ENCODE data around the gene TSR3. TPM values are rescaled to one million over a fixed set of nuclear protein-coding genes. Genes with fewer than 3 reads are reported as not detected.

TSR3 gene
- total RNA-seq, 1 donor from 2014 or later, result 143 TPM

DNA sequence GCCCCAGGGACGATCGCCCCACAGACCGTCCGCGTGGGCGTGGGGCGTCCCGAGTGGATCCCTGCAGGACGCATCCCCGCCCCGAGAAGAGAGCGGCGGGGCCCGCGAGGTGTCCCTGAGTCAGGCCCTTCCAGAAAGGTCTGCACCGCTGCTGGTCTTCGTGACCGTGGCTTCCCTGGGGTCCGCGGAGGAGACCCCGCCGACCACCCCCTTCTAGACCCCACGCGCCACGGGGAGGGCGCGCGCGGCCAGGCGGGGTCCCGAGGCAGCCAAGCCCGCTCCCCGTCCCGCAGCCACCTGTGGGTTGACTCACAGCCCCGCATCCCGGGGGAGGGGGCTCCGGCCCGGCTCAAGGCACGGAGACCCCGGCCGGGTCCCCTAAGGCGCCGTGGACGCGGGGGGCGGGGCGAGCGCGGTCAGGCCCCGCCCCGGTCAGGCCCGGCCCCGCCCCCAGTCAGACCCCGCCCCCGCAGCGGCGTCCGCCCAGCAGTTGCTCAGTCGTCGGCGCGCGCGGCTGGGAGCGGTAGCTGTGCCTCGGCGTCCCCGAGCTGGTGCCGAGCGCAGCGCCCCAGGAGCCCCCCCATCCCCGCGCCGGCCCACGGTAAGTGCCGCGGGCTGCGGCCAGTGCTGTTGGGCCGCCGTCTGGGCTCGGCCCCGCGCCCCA is 18.4 kb downstream of the TSR3 start, which contains the start of gene BAIAP3:
BAIAP3 (plus strand) TSS at position 497 of the 664 bp plus-strand sequence. CDS start 4,905 bp downstream, outside the sequence.
- Histone ChIP-seq H3K36me3 (no peaks in the 10 kb centered on the region), H3K4me1 (peaks cover 3 to 11% of the 10 kb centered on the region in 2 donors), H3K27me3 (peaks cover 29% of the 10 kb centered on the region), H3K4me3 (peak within 1 kb of the TSS; percentile 36 to 55), H3K27ac (no peak within 1 kb of the TSS), H3K9me3 (peaks cover 0 to 4% of the 10 kb centered on the region in 2 donors)
- TF ChIP-seq, protein P1, sequence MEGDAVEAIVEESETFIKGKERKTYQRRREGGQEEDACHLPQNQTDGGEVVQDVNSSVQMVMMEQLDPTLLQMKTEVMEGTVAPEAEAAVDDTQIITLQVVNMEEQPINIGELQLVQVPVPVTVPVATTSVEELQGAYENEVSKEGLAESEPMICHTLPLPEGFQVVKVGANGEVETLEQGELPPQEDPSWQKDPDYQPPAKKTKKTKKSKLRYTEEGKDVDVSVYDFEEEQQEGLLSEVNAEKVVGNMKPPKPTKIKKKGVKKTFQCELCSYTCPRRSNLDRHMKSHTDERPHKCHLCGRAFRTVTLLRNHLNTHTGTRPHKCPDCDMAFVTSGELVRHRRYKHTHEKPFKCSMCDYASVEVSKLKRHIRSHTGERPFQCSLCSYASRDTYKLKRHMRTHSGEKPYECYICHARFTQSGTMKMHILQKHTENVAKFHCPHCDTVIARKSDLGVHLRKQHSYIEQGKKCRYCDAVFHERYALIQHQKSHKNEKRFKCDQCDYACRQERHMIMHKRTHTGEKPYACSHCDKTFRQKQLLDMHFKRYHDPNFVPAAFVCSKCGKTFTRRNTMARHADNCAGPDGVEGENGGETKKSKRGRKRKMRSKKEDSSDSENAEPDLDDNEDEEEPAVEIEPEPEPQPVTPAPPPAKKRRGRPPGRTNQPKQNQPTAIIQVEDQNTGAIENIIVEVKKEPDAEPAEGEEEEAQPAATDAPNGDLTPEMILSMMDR (IDR thresholded peaks at IDR 0.05), result no peak
- no peak for DNase-seq (ENCODE audit: low spot score in 2 of 2)
- intact Hi-C loops (cut with DNase I), result no loop called here

DNA sequence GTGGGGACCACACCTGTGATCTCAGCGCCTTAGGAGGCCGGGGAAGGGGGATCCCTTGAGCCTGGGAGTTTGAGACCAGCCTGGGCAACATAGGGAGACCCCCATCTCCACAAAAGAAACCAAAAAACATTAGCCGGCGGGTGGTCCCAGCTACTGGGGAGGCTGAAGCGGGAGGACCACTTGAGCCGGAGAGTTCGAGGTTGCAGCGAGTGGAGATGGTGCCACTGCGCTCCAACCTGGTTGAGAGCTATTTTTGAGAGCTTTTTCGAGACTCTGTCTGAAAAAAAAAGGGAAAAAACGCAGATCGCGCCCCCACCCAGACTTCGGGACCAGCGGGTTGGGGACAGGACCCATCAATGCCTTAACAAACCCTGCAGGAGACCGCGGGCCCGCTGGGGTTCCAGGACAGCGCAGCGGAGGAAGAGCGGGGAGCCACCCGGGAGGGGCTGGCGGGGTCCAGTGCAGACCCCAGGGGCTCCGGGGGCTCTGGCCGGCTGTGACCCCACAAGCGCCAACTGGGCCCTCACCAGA is 19.0 kb downstream of the TSR3 start:
- peaks cover 3 to 11% of the 10 kb centered on the region in 2 donors for H3K4me1 ChIP-seq
- peaks cover 29% of the 10 kb centered on the region for H3K27me3 ChIP-seq
- no peak for DNase-seq (ENCODE audit: low spot score in 2 of 2)
- peaks cover 0 to 4% of the 10 kb centered on the region in 2 donors for H3K9me3 ChIP-seq
- H3K27ac ChIP-seq, result no peak overlapping the region
- peak overlapping the region; percentile 18 to 55 for H3K4me3 ChIP-seq
- intact Hi-C loops (cut with DNase I), result no loop called here
- TF ChIP-seq, protein P1 (IDR thresholded peaks at IDR 0.05), result no peak
- H3K36me3 ChIP-seq, result no peaks in the 10 kb centered on the region

DNA sequence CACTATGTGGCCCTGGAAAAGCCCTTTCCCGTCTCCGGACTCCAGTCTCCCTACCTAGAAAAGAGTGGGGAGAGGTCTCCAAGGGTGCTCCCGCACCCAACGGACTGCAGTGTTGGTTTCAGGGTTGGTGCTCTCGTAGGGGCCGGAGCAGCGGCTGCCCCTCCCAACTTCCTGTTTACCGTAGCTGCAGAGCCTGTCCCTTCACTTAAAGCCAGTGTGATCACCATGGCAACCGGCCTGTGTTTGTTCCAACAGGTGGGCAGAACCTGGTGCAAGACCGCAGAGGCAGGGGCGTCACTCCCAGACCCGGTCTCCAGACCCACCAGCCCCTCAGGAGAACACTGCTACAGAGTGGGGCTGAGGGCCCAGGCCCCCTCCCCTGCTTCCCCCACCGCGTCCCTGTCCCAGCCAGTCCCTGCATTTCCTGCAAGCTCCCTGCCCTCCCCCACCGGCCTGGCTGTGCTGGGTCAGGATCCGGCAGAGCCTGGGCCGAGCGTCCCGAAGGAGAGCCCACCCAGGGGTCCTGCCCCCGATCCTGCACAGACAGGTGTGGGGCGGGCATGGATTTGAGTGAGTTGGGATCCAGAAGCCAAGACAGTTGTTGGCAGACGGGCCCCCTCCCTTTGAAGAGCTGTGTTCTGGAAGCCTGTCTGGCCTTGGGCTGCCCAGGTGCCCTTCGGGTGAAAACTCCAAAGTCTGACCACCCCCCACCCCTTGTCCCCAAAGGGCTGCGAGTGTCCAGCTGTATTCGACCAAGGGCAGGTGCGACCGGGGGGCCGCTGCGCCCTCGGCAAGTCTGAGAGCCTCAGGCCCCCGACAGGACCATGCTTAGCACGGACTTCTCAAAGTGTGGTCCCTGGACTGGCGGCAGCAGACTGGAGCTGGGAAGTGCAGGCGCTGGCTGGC is 19.7 kb downstream of the TSR3 start:
- H3K36me3 ChIP-seq, result peaks cover 0 to 5% of the 10 kb centered on the region in 2 donors
- H3K4me3 ChIP-seq, result peak overlapping the region; percentile 33 to 35
- H3K4me1 ChIP-seq, result peaks cover 3 to 11% of the 10 kb centered on the region in 2 donors
- TF ChIP-seq, protein P1 (IDR thresholded peaks at IDR 0.05), result no peak
- intact Hi-C loops (cut with DNase I), result no loop called here
- no peak overlapping the region for H3K27ac ChIP-seq
- H3K27me3 ChIP-seq, result peaks cover 29% of the 10 kb centered on the region
- peak; percentile 30 to 81 for DNase-seq (ENCODE audit: low spot score in 2 of 2)
- peaks cover 0 to 4% of the 10 kb centered on the region in 2 donors for H3K9me3 ChIP-seq

DNA sequence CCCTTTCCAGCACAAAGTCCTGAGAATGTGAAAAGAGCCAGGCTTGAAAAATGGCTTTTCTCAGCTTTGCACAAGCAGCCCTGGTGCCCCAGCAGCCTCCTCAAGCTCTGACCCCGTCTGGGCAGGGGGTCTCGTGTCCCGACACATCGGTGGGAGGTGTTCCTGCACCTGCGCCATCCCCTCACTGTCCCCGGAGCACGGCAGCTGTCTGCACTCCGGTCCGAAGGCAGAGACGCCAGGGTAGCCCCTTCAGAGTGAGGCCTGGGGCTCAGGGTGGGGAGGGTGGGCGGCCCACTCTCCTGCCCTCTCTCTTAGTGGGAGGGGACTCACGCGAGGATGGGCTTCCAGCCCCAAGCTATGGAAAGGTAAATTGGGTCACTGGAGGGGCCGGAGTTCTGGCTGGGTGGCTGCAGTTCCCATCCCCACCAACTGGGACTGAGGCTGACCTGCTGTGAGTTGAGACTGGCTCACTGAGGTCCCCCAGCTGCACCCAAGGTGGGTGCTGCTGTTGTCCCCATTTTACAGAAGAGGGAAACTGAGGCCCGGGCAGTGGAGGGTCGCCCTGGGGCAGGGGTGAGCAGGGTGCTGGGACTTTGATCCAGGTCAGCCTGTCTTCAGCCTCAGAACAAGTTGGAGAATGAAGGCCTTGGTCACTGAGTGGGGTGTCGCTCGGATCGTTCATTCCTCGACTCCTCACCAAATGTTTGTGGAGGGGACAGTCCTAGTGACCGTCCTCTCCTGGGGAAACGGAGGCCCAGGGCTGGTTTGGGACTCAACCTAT is 20.6 kb downstream of the TSR3 start:
- peak overlapping the region in 1 of 2 donors; percentile 33 for H3K4me3 ChIP-seq
- intact Hi-C loops (cut with DNase I), result no loop called here
- H3K27me3 ChIP-seq, result peaks cover 29% of the 10 kb centered on the region
- no peak overlapping the region for H3K27ac ChIP-seq
- peaks cover 0 to 4% of the 10 kb centered on the region in 2 donors for H3K9me3 ChIP-seq
- H3K4me1 ChIP-seq, result peaks cover 3 to 11% of the 10 kb centered on the region in 2 donors
- TF ChIP-seq, protein P1 (IDR thresholded peaks at IDR 0.05), result no peak
- no peak for DNase-seq (ENCODE audit: low spot score in 2 of 2)
- H3K36me3 ChIP-seq, result peaks cover 0 to 13% of the 10 kb centered on the region in 2 donors

All from ascending aorta (tissue), 2 donors.